Panc1 (cell line): ENCODE measurements around the gene CEP63. TPM values are rescaled to one million over a fixed set of nuclear protein-coding genes. Genes with fewer than 3 reads are reported as not detected.
"Not testable (repeated sequence)": the region's sequence is repeated elsewhere in the genome, so short reads cannot be mapped to it uniquely, and the experiment has no call there.

Source experiments
- ATAC-seq: fragments of 200-7000 bp; cut with Tn5 transposase; 2 replicates; pipeline ENCODE4 v1.9.1; 2020; ENCODE audit warnings: mild to moderate bottlenecking, moderate library complexity
- BruUV-seq: library from RNA; stranded (reverse); fragments of 400-500 nt; replicated peaks from 2 replicates; lab custom pipeline; 2021; lab: Mats Ljungman, UMichigan
- CTCF ChIA-PET: fragments of 300-600 bp; sonication (Branson Sonifier 250); formaldehyde crosslinking; loops from one replicate; lab custom pipeline; 2022; ENCODE audit warnings: antibody characterized with exemption; lab: Charles Lee
- POLR2A ChIA-PET: fragments of 300-600 bp; sonication (Branson Sonifier 250); formaldehyde crosslinking; loops from one replicate; lab custom pipeline; 2022; ENCODE audit warnings: antibody characterized with exemption; lab: Charles Lee
- DNase-seq: peaks from one replicate; pipeline ENCODE4 v3.0.0-alpha.2; 2010; ENCODE audit warnings: low read depth, low spot score
- H3K27ac ChIP-seq: 2 replicates; pipeline ENCODE4 v1.5.1; 2011; ENCODE audit warnings: mild to moderate bottlenecking, low read length, inconsistent platforms
- H3K27me3 ChIP-seq: fragments of 200-500 bp; sonication (Bioruptor generic); 2 replicates; pipeline ENCODE4 v1.6.0; 2014; ENCODE audit warnings: low read length, inconsistent platforms; ENCODE audit not compliant: control insufficient read depth, insufficient read depth
- H3K36me3 ChIP-seq: fragments of 200-500 bp; sonication (Bioruptor generic); 2 replicates; pipeline ENCODE4 v1.5.1; 2014; ENCODE audit warnings: inconsistent platforms, mild to moderate bottlenecking, low read length, moderate library complexity; ENCODE audit not compliant: control insufficient read depth, insufficient read depth
- H3K4me1 ChIP-seq: 2 replicates; pipeline ENCODE4 v1.5.1; 2011; ENCODE audit warnings: inconsistent platforms, mild to moderate bottlenecking, low read length, moderate library complexity; ENCODE audit not compliant: control insufficient read depth, insufficient read depth
- H3K4me3 ChIP-seq, 2 experiments: 2 replicates each; pipeline ENCODE4 v1.5.1; 2011 to 2012; ENCODE audit warnings: low read depth in 2 of 2, low read length in 2 of 2, mild to moderate bottlenecking in 2 of 2, inconsistent platforms in 1 of 2, moderate library complexity in 1 of 2
- H3K9me3 ChIP-seq: fragments of 200-500 bp; sonication (Bioruptor generic); 2 replicates; pipeline ENCODE4 v1.5.1; 2014; ENCODE audit warnings: low read depth, mild to moderate bottlenecking, inconsistent platforms, low read length, moderate library complexity; ENCODE audit not compliant: control insufficient read depth, insufficient read depth
- POLR2AphosphoS5 ChIP-seq: IDR thresholded peaks from 2 replicates; pipeline ENCODE4 v1.6.1; 2012; ENCODE audit warnings: mild to moderate bottlenecking, low read depth, low read length, moderate library complexity
- SIN3A ChIP-seq: IDR thresholded peaks from 2 replicates; pipeline ENCODE4 v1.6.1; 2012; ENCODE audit warnings: low read depth, mild to moderate bottlenecking, low read length, moderate library complexity, borderline replicate concordance; ENCODE audit not compliant: insufficient read depth
- TCF7L2 ChIP-seq: IDR thresholded peaks from 2 replicates; pipeline ENCODE4 v1.6.1; 2011; ENCODE audit warnings: mild to moderate bottlenecking, low read depth, low read length, inconsistent platforms
- in situ Hi-C: cut with HindIII; loops from 2 replicates; pipeline ENCODE4 v1.10.0; 2016; ENCODE audit warnings: low sequenced_read_pairs, low pct_unique_long_range_greater_than_20kb
- intact Hi-C: fragments of 100-400 bp; cut with micrococcal nuclease; formaldehyde crosslinking; loops from one replicate; pipeline ENCODE4 v1.10.0; 2022; ENCODE audit not compliant: unreplicated experiment
- total RNA-seq: library from RNA; stranded (reverse); gene quantifications from one replicate; pipeline ENCODE4 v1.2.1, GENCODE V29; 2021; ENCODE audit not compliant: unreplicated experiment
- TF ChIP-seq, protein P1 (sequence below), 2 experiments: IDR thresholded peaks; 2 replicates each; pipeline ENCODE4 v1.6.1; 2011 to 2012; ENCODE audit warnings: low read depth in 2 of 2, control low read depth in 1 of 2, low read length in 1 of 2, mild to moderate bottlenecking in 1 of 2, moderate library complexity in 1 of 2; ENCODE audit not compliant: insufficient read depth in 1 of 2
- TF ChIP-seq, protein P2 (sequence below): fragments of 450-650 bp; IDR thresholded peaks from 2 replicates; pipeline ENCODE4 v1.5.1; 2017; ENCODE audit warnings: mild to moderate bottlenecking

CEP63 gene
- total RNA-seq, 1 experiment from 2014 or later = 30.5 TPM

DNA sequence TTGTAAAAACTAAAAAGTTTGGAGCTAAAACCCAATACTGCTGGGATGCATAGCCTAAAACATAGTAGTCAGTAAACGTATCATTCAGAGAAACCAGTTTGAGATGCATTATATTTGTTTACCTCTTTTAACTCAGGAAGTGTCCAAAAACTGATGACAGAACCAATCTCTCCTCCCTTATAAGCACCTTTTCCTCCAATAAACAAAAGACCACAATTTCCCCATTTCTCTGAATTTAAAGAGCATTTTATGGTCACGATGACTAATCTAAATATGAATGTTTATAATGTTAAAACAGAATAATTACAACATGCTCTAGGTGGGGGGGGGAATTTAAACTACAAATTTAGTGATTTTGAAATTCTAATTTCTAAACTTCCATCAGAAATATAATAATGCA lies 58.5 kb downstream of the CEP63 start:
- no peak for TF ChIP-seq SIN3A
- TF ChIP-seq, protein P1, sequence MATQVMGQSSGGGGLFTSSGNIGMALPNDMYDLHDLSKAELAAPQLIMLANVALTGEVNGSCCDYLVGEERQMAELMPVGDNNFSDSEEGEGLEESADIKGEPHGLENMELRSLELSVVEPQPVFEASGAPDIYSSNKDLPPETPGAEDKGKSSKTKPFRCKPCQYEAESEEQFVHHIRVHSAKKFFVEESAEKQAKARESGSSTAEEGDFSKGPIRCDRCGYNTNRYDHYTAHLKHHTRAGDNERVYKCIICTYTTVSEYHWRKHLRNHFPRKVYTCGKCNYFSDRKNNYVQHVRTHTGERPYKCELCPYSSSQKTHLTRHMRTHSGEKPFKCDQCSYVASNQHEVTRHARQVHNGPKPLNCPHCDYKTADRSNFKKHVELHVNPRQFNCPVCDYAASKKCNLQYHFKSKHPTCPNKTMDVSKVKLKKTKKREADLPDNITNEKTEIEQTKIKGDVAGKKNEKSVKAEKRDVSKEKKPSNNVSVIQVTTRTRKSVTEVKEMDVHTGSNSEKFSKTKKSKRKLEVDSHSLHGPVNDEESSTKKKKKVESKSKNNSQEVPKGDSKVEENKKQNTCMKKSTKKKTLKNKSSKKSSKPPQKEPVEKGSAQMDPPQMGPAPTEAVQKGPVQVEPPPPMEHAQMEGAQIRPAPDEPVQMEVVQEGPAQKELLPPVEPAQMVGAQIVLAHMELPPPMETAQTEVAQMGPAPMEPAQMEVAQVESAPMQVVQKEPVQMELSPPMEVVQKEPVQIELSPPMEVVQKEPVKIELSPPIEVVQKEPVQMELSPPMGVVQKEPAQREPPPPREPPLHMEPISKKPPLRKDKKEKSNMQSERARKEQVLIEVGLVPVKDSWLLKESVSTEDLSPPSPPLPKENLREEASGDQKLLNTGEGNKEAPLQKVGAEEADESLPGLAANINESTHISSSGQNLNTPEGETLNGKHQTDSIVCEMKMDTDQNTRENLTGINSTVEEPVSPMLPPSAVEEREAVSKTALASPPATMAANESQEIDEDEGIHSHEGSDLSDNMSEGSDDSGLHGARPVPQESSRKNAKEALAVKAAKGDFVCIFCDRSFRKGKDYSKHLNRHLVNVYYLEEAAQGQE (IDR thresholded peaks at IDR 0.05; ENCODE audit: insufficient read depth in 1 of 2, low read depth in 2 of 2, low read length in 1 of 2) = no peak
- no peak for TF ChIP-seq POLR2AphosphoS5
- TF ChIP-seq, protein P2, sequence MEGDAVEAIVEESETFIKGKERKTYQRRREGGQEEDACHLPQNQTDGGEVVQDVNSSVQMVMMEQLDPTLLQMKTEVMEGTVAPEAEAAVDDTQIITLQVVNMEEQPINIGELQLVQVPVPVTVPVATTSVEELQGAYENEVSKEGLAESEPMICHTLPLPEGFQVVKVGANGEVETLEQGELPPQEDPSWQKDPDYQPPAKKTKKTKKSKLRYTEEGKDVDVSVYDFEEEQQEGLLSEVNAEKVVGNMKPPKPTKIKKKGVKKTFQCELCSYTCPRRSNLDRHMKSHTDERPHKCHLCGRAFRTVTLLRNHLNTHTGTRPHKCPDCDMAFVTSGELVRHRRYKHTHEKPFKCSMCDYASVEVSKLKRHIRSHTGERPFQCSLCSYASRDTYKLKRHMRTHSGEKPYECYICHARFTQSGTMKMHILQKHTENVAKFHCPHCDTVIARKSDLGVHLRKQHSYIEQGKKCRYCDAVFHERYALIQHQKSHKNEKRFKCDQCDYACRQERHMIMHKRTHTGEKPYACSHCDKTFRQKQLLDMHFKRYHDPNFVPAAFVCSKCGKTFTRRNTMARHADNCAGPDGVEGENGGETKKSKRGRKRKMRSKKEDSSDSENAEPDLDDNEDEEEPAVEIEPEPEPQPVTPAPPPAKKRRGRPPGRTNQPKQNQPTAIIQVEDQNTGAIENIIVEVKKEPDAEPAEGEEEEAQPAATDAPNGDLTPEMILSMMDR = no peak
- no peaks in the 10 kb centered on the region for H3K27me3 ChIP-seq
- no peaks in the 10 kb centered on the region for H3K4me1 ChIP-seq
- in situ Hi-C loops (no loop called here), intact Hi-C loops (no loop called here)
- H3K4me3 ChIP-seq = no peak overlapping the region
- ATAC-seq = no peak
- H3K36me3 ChIP-seq = peaks cover 4% of the 10 kb centered on the region; the same call in 1 of the 2 replicates
- H3K27ac ChIP-seq = no peak overlapping the region
- no peaks in the 10 kb centered on the region for H3K9me3 ChIP-seq
- POLR2A ChIA-PET = no interaction called here
- BruUV-seq = no TSS peak
- CTCF ChIA-PET = no interaction called here
- DNase-seq = no peak

DNA sequence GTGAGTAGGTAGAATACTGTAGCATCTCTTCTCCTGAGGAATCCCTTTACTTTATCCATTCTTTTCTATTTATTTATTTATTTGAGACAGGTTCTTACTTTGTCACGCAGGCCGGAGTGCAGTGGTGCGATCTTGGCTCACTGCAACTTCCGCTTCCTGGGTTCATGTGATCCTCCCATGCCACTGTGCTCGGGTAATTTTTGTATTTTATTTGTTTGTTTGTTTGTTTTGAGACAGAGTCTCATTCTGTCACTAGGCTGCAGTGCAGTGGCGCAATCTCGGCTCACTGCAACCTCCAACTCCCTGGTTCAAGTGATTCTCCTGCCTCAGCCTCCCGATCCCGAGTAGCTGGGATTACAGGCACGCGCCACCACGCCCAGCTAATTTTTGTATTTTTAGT lies 58.9 kb downstream of the CEP63 start:
- ATAC-seq, in situ Hi-C loops, H3K9me3 ChIP-seq, H3K4me1 ChIP-seq, H3K27ac ChIP-seq, CTCF ChIA-PET, DNase-seq, H3K27me3 ChIP-seq, POLR2A ChIA-PET, intact Hi-C loops, H3K36me3 ChIP-seq, BruUV-seq, H3K4me3 ChIP-seq: not testable (repeated sequence)

DNA sequence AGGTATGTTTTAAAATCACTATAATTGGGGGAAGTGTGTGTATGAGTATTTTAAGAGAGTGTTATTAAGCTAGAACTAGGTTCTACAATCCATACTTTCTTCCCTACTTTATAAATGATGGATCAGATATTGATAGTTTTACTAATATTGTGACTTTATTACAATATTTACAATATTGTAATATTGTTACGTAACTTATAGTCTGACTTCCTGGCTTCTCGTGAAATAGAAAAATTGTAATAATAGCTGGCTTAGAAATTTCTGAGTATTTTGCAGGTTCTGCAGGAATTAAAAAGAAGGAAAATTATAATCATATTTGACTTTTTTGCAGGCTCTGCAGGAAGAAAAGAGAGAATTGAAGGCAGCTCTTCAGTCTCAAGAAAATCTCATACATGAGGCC lies 60.0 kb downstream of the CEP63 start:
- no peak for TF ChIP-seq POLR2AphosphoS5
- TF ChIP-seq SIN3A = no peak
- TF ChIP-seq, protein P2 = no peak
- no peak for TF ChIP-seq TCF7L2
- TF ChIP-seq, protein P1 (IDR thresholded peaks at IDR 0.05; ENCODE audit: insufficient read depth in 1 of 2, low read depth in 2 of 2, low read length in 1 of 2) = no peak
- ATAC-seq = no peak
- Histone ChIP-seq H3K9me3 (no peaks in the 10 kb centered on the region), H3K36me3 (peaks cover 4% of the 10 kb centered on the region; the same call in 1 of the 2 replicates), H3K27ac (no peak overlapping the region), H3K4me3 (no peak overlapping the region), H3K27me3 (no peaks in the 10 kb centered on the region), H3K4me1 (no peaks in the 10 kb centered on the region)
- no peak for DNase-seq
- ChIA-PET CTCF (no interaction called here), POLR2A (no interaction called here)
- intact Hi-C loops = no loop called here
- in situ Hi-C loops = no loop called here
- BruUV-seq = no TSS peak
